IMR-90 (cell line): ENCODE measurements around the gene UNC13B. TPM values are rescaled to one million over a fixed set of nuclear protein-coding genes. Genes with fewer than 3 reads are reported as not detected.

Experiments used
- ATAC-seq: fragments of 200-7000 bp; cut with Tn5 transposase; 2 replicates; pipeline ENCODE4 v1.9.1; 2020; ENCODE audit warnings: low read depth, mild to moderate bottlenecking, moderate library complexity
- BruUV-seq: library from RNA; stranded (reverse); fragments of 400-500 nt; replicated peaks from 2 replicates; lab custom pipeline; 2021; lab: Mats Ljungman, UMichigan
- CTCF ChIA-PET: fragments of 300-600 bp; formaldehyde crosslinking; extraction: SDS; loops from one replicate; lab custom pipeline; 2021; ENCODE audit warnings: antibody characterized with exemption; lab: Yijun Ruan, JAX
- POLR2A ChIA-PET: fragments of 300-600 bp; sonication (Branson Sonifier 250); formaldehyde crosslinking; loops from one replicate; lab custom pipeline; 2022; ENCODE audit warnings: antibody characterized with exemption; ENCODE audit not compliant: unreplicated experiment; lab: Charles Lee
- DNase-seq: peaks from one replicate; pipeline ENCODE4 v3.0.0; 2013
- H2AFZ ChIP-seq: replicated peaks from 2 replicates; pipeline ENCODE3; 2013; ENCODE audit warnings: low read length, mild to moderate bottlenecking; ENCODE audit not compliant: poor library complexity
- H2AK5ac ChIP-seq: 2 replicates; pipeline ENCODE4 v1.6.1; 2013; ENCODE audit warnings: low read depth, low read length, inconsistent platforms
- H2AK9ac ChIP-seq: replicated peaks from 2 replicates; pipeline ENCODE3; 2013; ENCODE audit warnings: mild to moderate bottlenecking, low read depth, low read length, moderate library complexity; ENCODE audit not compliant: poor library complexity
- H2BK120ac ChIP-seq: 2 replicates; pipeline ENCODE4 v1.6.1; 2013; ENCODE audit warnings: low read depth, low read length, inconsistent platforms
- H2BK15ac ChIP-seq: 3 replicates; pipeline ENCODE4 v1.6.1; 2013; ENCODE audit warnings: low read depth, low read length, inconsistent platforms
- H2BK20ac ChIP-seq: 2 replicates; pipeline ENCODE4 v1.6.1; 2013; ENCODE audit warnings: low read depth, mild to moderate bottlenecking, inconsistent platforms, low read length, moderate library complexity
- H2BK5ac ChIP-seq: 2 replicates; pipeline ENCODE4 v1.6.1; 2013; ENCODE audit warnings: mild to moderate bottlenecking, low read depth, low read length, inconsistent platforms; ENCODE audit not compliant: poor library complexity, severe bottlenecking
- H3K14ac ChIP-seq: replicated peaks from 2 replicates; pipeline ENCODE4 v1.6.1; 2013; ENCODE audit warnings: low read depth, low read length, inconsistent platforms
- H3K18ac ChIP-seq: 2 replicates; pipeline ENCODE4 v1.6.1; 2013; ENCODE audit warnings: low read depth, low read length, control low read depth
- H3K23ac ChIP-seq: 2 replicates; pipeline ENCODE4 v1.6.1; 2013; ENCODE audit warnings: low read depth, low read length, inconsistent platforms
- H3K27ac ChIP-seq: 2 replicates; pipeline ENCODE4 v1.5.1; 2013; ENCODE audit warnings: mild to moderate bottlenecking, control low read depth, low read length; ENCODE audit not compliant: insufficient read depth
- H3K27me3 ChIP-seq: 2 replicates; pipeline ENCODE4 v1.6.1; 2013; ENCODE audit warnings: low read length; ENCODE audit not compliant: control insufficient read depth, insufficient read depth
- H3K36me3 ChIP-seq: 2 replicates; pipeline ENCODE4 v1.6.1; 2013; ENCODE audit warnings: low read length, mixed read lengths; ENCODE audit not compliant: control insufficient read depth, insufficient read depth
- H3K4ac ChIP-seq: 2 replicates; pipeline ENCODE4 v1.6.1; 2013; ENCODE audit warnings: low read depth, low read length, inconsistent platforms
- H3K4me1 ChIP-seq: 2 replicates; pipeline ENCODE4 v1.6.1; 2013; ENCODE audit warnings: low read length, mixed read lengths; ENCODE audit not compliant: control insufficient read depth, insufficient read depth
- H3K4me2 ChIP-seq: 2 replicates; pipeline ENCODE4 v1.6.1; 2013; ENCODE audit warnings: low read depth, mild to moderate bottlenecking, control low read depth, low read length, moderate library complexity
- H3K4me3 ChIP-seq: 2 replicates; pipeline ENCODE4 v1.5.1; 2013; ENCODE audit warnings: low read depth, mild to moderate bottlenecking, control low read depth, low read length, moderate library complexity; ENCODE audit not compliant: insufficient read depth
- H3K56ac ChIP-seq: 2 replicates; pipeline ENCODE4 v1.6.1; 2013; ENCODE audit warnings: low read length, inconsistent platforms; ENCODE audit not compliant: insufficient read depth; ENCODE audit errors: extremely low read depth
- H3K79me1 ChIP-seq, 2 experiments: 2 replicates each; pipeline ENCODE4 v1.6.1; 2013; ENCODE audit warnings: low read length in 2 of 2, inconsistent platforms in 1 of 2, low read depth in 1 of 2
- H3K9ac ChIP-seq: 2 replicates; pipeline ENCODE4 v1.6.1; 2013; ENCODE audit warnings: low read depth, low read length, control low read depth
- H3K9me1 ChIP-seq: 2 replicates; pipeline ENCODE4 v1.6.1; 2013; ENCODE audit warnings: low read length, inconsistent platforms; ENCODE audit not compliant: insufficient read depth
- H3K9me3 ChIP-seq: 2 replicates; pipeline ENCODE4 v1.6.1; 2013; ENCODE audit warnings: low read length; ENCODE audit not compliant: control insufficient read depth, insufficient read depth
- H4K20me1 ChIP-seq: 2 replicates; pipeline ENCODE4 v1.6.1; 2013; ENCODE audit warnings: low read length, inconsistent platforms; ENCODE audit not compliant: insufficient read depth
- H4K5ac ChIP-seq: 2 replicates; pipeline ENCODE4 v1.6.1; 2013; ENCODE audit warnings: mild to moderate bottlenecking, low read depth, low read length, control low read depth
- H4K8ac ChIP-seq, 2 experiments: 2 replicates each; pipeline ENCODE4 v1.6.1; 2013; ENCODE audit warnings: low read depth in 2 of 2, low read length in 2 of 2, control low read depth in 1 of 2, inconsistent platforms in 1 of 2
- H4K91ac ChIP-seq: 2 replicates; pipeline ENCODE4 v1.6.1; 2013; ENCODE audit warnings: low read depth, low read length, inconsistent platforms; ENCODE audit not compliant: insufficient read depth
- BHLHE40 ChIP-seq: fragments of 150-350 bp; IDR thresholded peaks from 2 replicates; pipeline ENCODE4 v1.6.1; 2016; ENCODE audit warnings: mild to moderate bottlenecking, low read depth, low read length
- CEBPB ChIP-seq: IDR thresholded peaks from 2 replicates; pipeline ENCODE4 v1.6.1; 2012; ENCODE audit warnings: low read depth, low read length, improper control_type of control experiment
- CHD1 ChIP-seq: IDR thresholded peaks from 2 replicates; pipeline ENCODE4 v1.6.1; 2012; ENCODE audit warnings: low read depth, low read length, improper control_type of control experiment
- FOS ChIP-seq: fragments of 150-350 bp; IDR thresholded peaks from 2 replicates; pipeline ENCODE4 v1.6.1; 2016; ENCODE audit warnings: low read depth, low read length
- MAZ ChIP-seq: IDR thresholded peaks from 2 replicates; pipeline ENCODE4 v1.6.1; 2012; ENCODE audit warnings: low read depth, mild to moderate bottlenecking, low read length, improper control_type of control experiment, moderate library complexity, borderline replicate concordance
- MXI1 ChIP-seq: IDR thresholded peaks from 2 replicates; pipeline ENCODE4 v1.6.1; 2012; ENCODE audit warnings: low read depth, mild to moderate bottlenecking, low read length, moderate library complexity, borderline replicate concordance
- NFE2L2 ChIP-seq: fragments of 150-350 bp; IDR thresholded peaks from 2 replicates; pipeline ENCODE4 v1.6.1; 2016; ENCODE audit warnings: low read depth, mild to moderate bottlenecking, low read length
- RAD21 ChIP-seq: IDR thresholded peaks from 2 replicates; pipeline ENCODE4 v1.6.1; 2012; ENCODE audit warnings: low read length, improper control_type of control experiment
- RCOR1 ChIP-seq: IDR thresholded peaks from 2 replicates; pipeline ENCODE4 v1.6.1; 2012; ENCODE audit warnings: mild to moderate bottlenecking, low read length, improper control_type of control experiment; ENCODE audit not compliant: insufficient replicate concordance
- RFX5 ChIP-seq: IDR thresholded peaks from 2 replicates; pipeline ENCODE4 v1.8.0; 2012; ENCODE audit warnings: low read depth, mild to moderate bottlenecking, low read length, moderate library complexity
- SMC3 ChIP-seq: fragments of 150-350 bp; IDR thresholded peaks from 2 replicates; pipeline ENCODE4 v1.6.1; 2016; ENCODE audit warnings: low read depth, mild to moderate bottlenecking, antibody characterized with exemption, low read length, moderate library complexity
- WGBS, 2 experiments: methylation state at CpG; one replicate each; pipeline versions ENCODE4 v1.1.5 to v1.1.7; 2013; ENCODE audit warnings: missing lambda C conversion rate in 2 of 2; ENCODE audit not compliant: insufficient read length in 1 of 2; ENCODE audit errors: extremely low coverage in 2 of 2; 5-methylcytosine and 5-hydroxymethylcytosine counted together
- dilution Hi-C: fragments of 300-500 bp; cut with HindIII; formaldehyde crosslinking; loops from one replicate; pipeline ENCODE4 v1.14.3; 2018; ENCODE audit warnings: low sequenced_read_pairs; ENCODE audit not compliant: unreplicated experiment
- in situ Hi-C: fragments of 300-500 bp; cut with MboI; formaldehyde crosslinking; loops from 3 replicates; pipeline ENCODE4 v1.14.3; 2019; ENCODE audit warnings: low sequenced_read_pairs, inconsistent platforms, mixed read lengths
- intact Hi-C: fragments of 100-400 bp; cut with micrococcal nuclease; formaldehyde crosslinking; loops from 2 replicates; pipeline ENCODE4 v1.10.0; 2022
- polyA plus RNA-seq, 3 experiments: library from polyadenylated mRNA; depleted of rRNA; stranded (reverse); fragments of >200 nt; gene quantifications; 2 replicates each; pipeline ENCODE4 v1.2.3, GENCODE V29; 2012; ENCODE audit warnings: low replicate concordance in 1 of 3
- total RNA-seq: library from RNA; depleted of rRNA; stranded (reverse); fragments of >200 nt; gene quantifications from 2 replicates; pipeline ENCODE4 v1.2.3, GENCODE V29; 2012
- TF ChIP-seq, protein P1 (sequence below): fragments of 150-350 bp; IDR thresholded peaks from 2 replicates; pipeline ENCODE4 v1.6.1; 2017; ENCODE audit warnings: mild to moderate bottlenecking, antibody characterized with exemption, low read length, low read depth

UNC13B gene
- total and polyA plus RNA-seq, 2 of the 4 experiments (the other 2 are of a cell fraction): 7.5 to 14.3 TPM

DNA sequence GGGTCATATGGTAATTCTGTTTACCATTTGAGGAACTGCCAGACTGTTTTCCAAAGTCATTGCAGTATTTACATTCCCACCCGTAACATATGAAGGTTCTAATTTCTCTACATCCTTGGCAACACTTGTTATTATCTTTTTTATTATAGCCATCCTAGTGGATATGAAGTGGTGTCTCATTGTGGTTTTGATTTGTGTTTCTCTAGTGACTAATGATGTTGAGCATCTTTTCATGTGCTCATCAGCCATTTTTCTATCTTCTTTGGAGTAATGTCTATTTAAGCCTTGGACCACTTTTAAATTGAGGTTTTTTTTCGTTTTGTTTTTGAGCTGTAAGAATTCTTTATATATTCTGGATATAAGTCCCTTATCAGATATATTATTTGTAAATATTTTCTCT, 195.3 kb downstream of the UNC13B start:
- H4K5ac ChIP-seq: no peak overlapping the region
- H4K8ac ChIP-seq: no peak overlapping the region
- H2BK5ac ChIP-seq: no peak overlapping the region
- no peak overlapping the region for H3K9ac ChIP-seq
- no peak for TF ChIP-seq CHD1
- TF ChIP-seq BHLHE40: no peak
- TF ChIP-seq RCOR1: no peak
- TF ChIP-seq MXI1: no peak
- TF ChIP-seq MAZ: no peak
- TF ChIP-seq RAD21: no peak
- no peak for TF ChIP-seq SMC3
- TF ChIP-seq NFE2L2: no peak
- no peak for TF ChIP-seq RFX5
- TF ChIP-seq, protein P1, sequence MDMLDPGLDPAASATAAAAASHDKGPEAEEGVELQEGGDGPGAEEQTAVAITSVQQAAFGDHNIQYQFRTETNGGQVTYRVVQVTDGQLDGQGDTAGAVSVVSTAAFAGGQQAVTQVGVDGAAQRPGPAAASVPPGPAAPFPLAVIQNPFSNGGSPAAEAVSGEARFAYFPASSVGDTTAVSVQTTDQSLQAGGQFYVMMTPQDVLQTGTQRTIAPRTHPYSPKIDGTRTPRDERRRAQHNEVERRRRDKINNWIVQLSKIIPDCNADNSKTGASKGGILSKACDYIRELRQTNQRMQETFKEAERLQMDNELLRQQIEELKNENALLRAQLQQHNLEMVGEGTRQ: no peak
- TF ChIP-seq FOS: no peak
- TF ChIP-seq CEBPB: no peak
- H2BK20ac ChIP-seq: no peak overlapping the region
- H2AK5ac ChIP-seq: no peak overlapping the region
- in situ Hi-C loops (no loop called here), intact Hi-C loops (loop anchor here (10.0 kb wide), 1 partner anchor 178 kb away; no protein-coding TSS in a partner anchor), dilution Hi-C loops (no loop called here)
- H3K9me3 ChIP-seq: no peaks in the 10 kb centered on the region
- ATAC-seq (no peak), DNase-seq (peak; percentile 40)
- H2BK120ac ChIP-seq: no peak overlapping the region
- H2AK9ac ChIP-seq: no peak overlapping the region
- CTCF ChIA-PET: no interaction called here
- no peak overlapping the region for H3K4me3 ChIP-seq
- no peaks in the 10 kb centered on the region for H4K20me1 ChIP-seq
- no peak overlapping the region for H3K4ac ChIP-seq
- H3K23ac ChIP-seq: no peak overlapping the region
- no peak overlapping the region for H2BK15ac ChIP-seq
- H3K79me1 ChIP-seq: no peaks in the 10 kb centered on the region
- H3K36me3 ChIP-seq: no peaks in the 10 kb centered on the region
- peaks cover 4% of the 10 kb centered on the region; the same call in 1 of the 2 replicates for H3K4me1 ChIP-seq
- no TSS peak for BruUV-seq
- no peak overlapping the region for H3K56ac ChIP-seq
- H4K91ac ChIP-seq: no peak overlapping the region
- H3K27ac ChIP-seq: no peak overlapping the region
- no peak overlapping the region for H3K14ac ChIP-seq
- no peaks in the 10 kb centered on the region for H3K27me3 ChIP-seq
- no peaks in the 10 kb centered on the region for H3K9me1 ChIP-seq
- POLR2A ChIA-PET: no interaction called here
- no peak overlapping the region for H3K4me2 ChIP-seq
- no CpG with 5 or more reads among the region's 2 CpGs for WGBS, 2 experiments
- H2AFZ ChIP-seq: no peak overlapping the region
- H3K18ac ChIP-seq: no peak overlapping the region
